PC-9 (cell line): ENCODE measurements around the gene SSBP4.

Experiments
- CTCF ChIP-seq: fragments of 200-600 bp; sonication (generic); conservative IDR thresholded peaks from 2 replicates; pipeline ENCODE4 v1.6.1; 2017; ENCODE audit warnings: mixed run types, antibody characterized with exemption, mild to moderate bottlenecking, moderate library complexity
- EZH2 ChIP-seq: fragments of 200-600 bp; sonication (generic); IDR thresholded peaks from 2 replicates; pipeline ENCODE4 v1.8.0; 2017; ENCODE audit warnings: antibody characterized with exemption, low read depth

DNA sequence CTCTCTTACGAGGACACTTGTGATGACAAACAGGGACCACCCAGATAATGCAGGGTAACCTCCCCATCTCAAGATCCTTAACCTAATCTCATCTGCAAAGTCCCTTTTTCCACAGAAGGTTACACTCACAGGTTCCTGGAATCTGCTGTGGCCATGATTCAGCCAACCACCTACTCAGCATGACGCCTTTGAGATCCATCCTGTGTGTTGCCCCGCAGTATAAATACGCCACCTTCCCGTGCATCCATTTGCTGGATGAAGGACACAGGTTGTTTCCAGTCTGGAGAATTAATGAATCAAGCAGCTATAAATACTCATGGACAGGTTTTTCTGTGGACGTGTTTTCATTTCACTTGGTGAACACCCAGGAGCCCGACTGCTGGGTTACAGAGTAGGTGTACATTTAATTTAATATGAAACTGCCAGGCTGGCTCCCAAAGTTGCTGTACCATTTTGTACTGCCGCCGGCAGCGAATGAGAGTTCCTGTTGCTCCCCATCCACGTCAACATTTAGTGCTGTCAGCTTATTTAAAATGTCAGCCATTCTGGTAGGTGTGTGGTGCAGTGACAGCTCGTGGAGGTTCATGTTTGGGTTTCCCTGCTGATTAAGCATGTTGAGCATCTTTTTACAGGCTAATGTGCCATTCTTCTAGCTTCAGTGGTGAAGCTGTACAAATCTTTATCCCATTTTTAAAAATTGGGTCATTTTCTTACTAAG lies 62.5 kb downstream of the SSBP4 start:
- TF ChIP-seq CTCF: no peak
- no peak for TF ChIP-seq EZH2
